NCI-H1417 treated with DMSO at 0.1 percent for 48 hours (cell line): ENCODE results near the gene FRG1.
"Not testable (repeated sequence)": the region's sequence is repeated elsewhere in the genome, so short reads cannot be mapped to it uniquely, and the experiment has no call there.

Experiments used
- DNase-seq: peaks from one replicate; lab custom pipeline; 2025; lab: John Stamatoyannopoulos, UW

The FRG1 gene

DNA sequence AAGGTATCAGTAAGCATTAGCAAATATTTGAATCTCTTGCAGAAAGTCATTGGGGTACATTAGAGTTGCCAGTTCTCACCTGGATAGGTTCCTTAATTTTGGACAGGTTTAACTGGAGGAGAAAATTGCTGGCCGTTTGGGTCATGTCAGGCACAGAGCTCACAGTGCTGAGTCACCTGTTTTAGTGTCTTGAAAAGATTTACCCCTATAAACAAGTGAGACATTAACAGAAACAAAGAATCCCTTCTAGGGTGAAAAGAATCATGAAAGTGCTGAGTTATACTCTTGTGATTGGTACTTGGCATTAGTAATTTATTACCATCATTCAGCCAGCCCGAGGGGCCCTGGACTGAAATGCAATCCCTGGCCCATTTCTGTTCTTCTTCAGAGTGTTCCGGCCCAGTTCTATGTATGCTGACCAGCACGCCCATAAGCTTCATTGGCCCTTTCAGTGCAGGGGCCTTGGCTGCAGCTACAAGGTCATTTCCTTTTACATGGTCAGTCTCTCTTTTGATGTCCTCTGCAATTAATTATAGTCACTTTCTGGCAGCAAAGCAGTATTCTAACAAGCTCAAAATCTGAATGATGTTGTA, 45.1 kb downstream of the FRG1 start:
- DNase-seq = not testable (repeated sequence)

DNA sequence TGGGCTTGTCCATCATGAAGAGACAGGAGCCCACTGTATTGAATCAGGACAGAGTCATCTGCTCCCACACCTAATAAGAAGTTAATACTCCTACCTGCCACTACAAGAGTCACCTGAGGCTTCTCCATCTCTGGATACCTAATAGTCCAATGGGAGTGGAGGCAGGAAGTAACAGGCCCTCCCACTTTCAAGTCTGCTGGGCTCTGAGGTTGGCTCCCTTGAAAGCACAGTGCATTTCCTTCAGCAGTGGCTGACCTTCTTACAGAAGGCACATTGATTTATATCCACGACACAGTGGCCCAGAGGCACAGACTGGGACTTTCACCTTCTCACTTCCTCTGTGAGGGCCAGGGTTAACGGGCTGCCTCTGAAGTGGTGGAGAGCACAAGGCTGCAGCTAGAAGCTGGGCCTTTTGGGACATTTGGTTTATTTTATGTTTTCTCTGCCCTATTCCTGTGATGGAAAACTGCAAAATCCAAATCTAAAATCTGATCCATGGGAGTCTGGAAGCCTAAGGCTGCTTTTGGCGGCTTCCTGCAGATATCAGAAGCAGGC, 48.3 kb downstream of the FRG1 start:
- DNase-seq = no peak

DNA sequence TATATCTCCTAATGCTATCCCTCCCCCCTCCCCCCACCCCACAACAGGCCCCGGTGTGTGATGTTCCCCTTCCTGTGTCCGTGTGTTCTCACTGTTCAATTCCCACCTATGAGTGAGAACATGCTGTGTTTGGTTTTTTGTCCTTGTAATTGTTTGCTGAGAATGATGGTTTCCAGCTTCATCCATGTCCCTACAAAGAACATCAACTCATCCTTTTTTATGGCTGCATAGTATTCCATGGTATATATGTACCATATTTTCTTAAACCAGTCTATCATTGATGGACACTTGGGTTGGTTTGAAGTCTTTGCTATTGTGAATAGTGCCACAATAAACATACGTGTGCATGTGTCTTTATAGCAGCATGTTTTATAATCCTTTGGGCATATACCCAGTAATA, 49.3 kb downstream of the FRG1 start:
- DNase-seq = not testable (repeated sequence)
